Astrocyte of the cerebellum (primary cell): Measurements from ENCODE around the gene PLAAT3.

Experiments used
- DNase-seq: peaks from one replicate; pipeline ENCODE4 v3.0.0-alpha.2; 2011; ENCODE audit warnings: low read depth
- H3K4me3 ChIP-seq: 2 replicates; pipeline ENCODE4 v1.5.1; 2011; ENCODE audit warnings: mild to moderate bottlenecking, low read depth, low read length, moderate library complexity
- CTCF ChIP-seq: IDR thresholded peaks from 2 replicates; pipeline ENCODE4 v1.5.1; 2012; ENCODE audit warnings: low read length, low read depth, moderate library complexity, mild to moderate bottlenecking; ENCODE audit errors: missing control alignments
- in situ Hi-C: cut with HindIII; loops from 2 replicates; pipeline ENCODE4 v1.10.0; 2017; ENCODE audit warnings: low sequenced_read_pairs

PLAAT3 gene

GRCh38 chr11:63598556-63598955, 15.7 kb downstream of the PLAAT3 start:
- no peak overlapping the region for H3K4me3 ChIP-seq
- no peak for DNase-seq
- in situ Hi-C loops = no loop called here
- TF ChIP-seq CTCF = no peak

GRCh38 chr11:63595296-63595695, 18.9 kb downstream of the PLAAT3 start:
- TF ChIP-seq CTCF = no peak
- in situ Hi-C loops = no loop called here
- H3K4me3 ChIP-seq = no peak overlapping the region
- no peak for DNase-seq

- DNase-seq = no peak
- in situ Hi-C loops = loop anchor here (5.0 kb wide), 2 partner anchors 41 to 54 kb away; no protein-coding TSS in a partner anchor
- TF ChIP-seq CTCF = peak; percentile 71
- H3K4me3 ChIP-seq = no peak overlapping the region
Observed at GRCh38 chr11:63592975-63593395, 21.2 kb downstream of the PLAAT3 start.

- DNase-seq = no peak
- in situ Hi-C loops = loop anchor here (5.0 kb wide), 2 partner anchors 38 to 57 kb away; no protein-coding TSS in a partner anchor
- no peak for TF ChIP-seq CTCF
Observed at GRCh38 chr11:63590024-63590788, 24.0 kb downstream of the PLAAT3 start.

GRCh38 chr11:63589000-63589399, 25.2 kb downstream of the PLAAT3 start:
- no peak for DNase-seq
- TF ChIP-seq CTCF = no peak
- in situ Hi-C loops = no loop called here
- no peak overlapping the region for H3K4me3 ChIP-seq

More at GRCh38 chr11:63590024-63590788, 24.0 kb downstream of the PLAAT3 start:
- no peak overlapping the region for H3K4me3 ChIP-seq

- no peak for TF ChIP-seq CTCF
Observed at GRCh38 chr11:63586451-63587166, 27.6 kb downstream of the PLAAT3 start.

More at GRCh38 chr11:63586451-63587166, 27.6 kb downstream of the PLAAT3 start:
- H3K4me3 ChIP-seq = no peak overlapping the region
- in situ Hi-C loops = no loop called here
- no peak for DNase-seq
